Naive thymus-derived CD4-positive, alpha-beta T cell (primary cell): ENCODE data around the gene COG8. TPM values are rescaled to one million over a fixed set of nuclear protein-coding genes. Genes with fewer than 3 reads are reported as not detected.

ENCODE experiments used
- ATAC-seq: fragments of 150-1000 bp; cut with Tn5 transposase; 2 replicates; pipeline ENCODE4 v1.10.0; 2021; ENCODE audit warnings: mild to moderate bottlenecking, moderate library complexity
- CTCF ChIA-PET: fragments of 350-600 bp; sonication (Branson Sonifier 250); formaldehyde crosslinking; loops from one replicate; lab custom pipeline; 2021; ENCODE audit warnings: antibody characterized with exemption; lab: Charles Lee
- POLR2A ChIA-PET: fragments of 350-600 bp; sonication (Branson Sonifier 250); formaldehyde crosslinking; loops from one replicate; lab custom pipeline; 2021; ENCODE audit warnings: antibody characterized with exemption, inconsistent platforms; lab: Charles Lee
- DNase-seq, 9 donors: peaks; one replicate each; pipeline versions ENCODE4 v3.0.0 to v3.0.0-alpha.2; 2020 to 2022; ENCODE audit warnings: mixed read lengths in 1 of 9
- H3K27ac ChIP-seq: one replicate; pipeline ENCODE4 v1.7.0; 2013; ENCODE audit warnings: mild to moderate bottlenecking, low read depth, low read length, moderate library complexity
- H3K27me3 ChIP-seq, 2 donors: one replicate each; pipeline ENCODE4 v1.7.0; 2013; ENCODE audit warnings: low read length in 2 of 2, mild to moderate bottlenecking in 2 of 2, moderate library complexity in 2 of 2; ENCODE audit not compliant: control insufficient read depth in 2 of 2, insufficient read depth in 2 of 2
- H3K36me3 ChIP-seq, 3 experiments: 1 replicate in 2 of 3; 2 replicates in 1 of 3; pipeline ENCODE4 v1.7.0; 2013; ENCODE audit warnings: low read length in 3 of 3, mild to moderate bottlenecking in 3 of 3, moderate library complexity in 1 of 3; ENCODE audit not compliant: insufficient read depth in 3 of 3, control insufficient read depth in 2 of 3
- H3K4me1 ChIP-seq, 2 donors: one replicate each; pipeline ENCODE4 v1.7.0; 2013; ENCODE audit warnings: low read length in 2 of 2, mild to moderate bottlenecking in 2 of 2, moderate library complexity in 1 of 2; ENCODE audit not compliant: control insufficient read depth in 2 of 2, insufficient read depth in 2 of 2
- H3K4me3 ChIP-seq: 2 replicates; pipeline ENCODE4 v1.7.0; 2013; ENCODE audit warnings: mild to moderate bottlenecking, low read length
- H3K9me3 ChIP-seq, 3 experiments: 1 replicate in 2 of 3; 2 replicates in 1 of 3; pipeline ENCODE4 v1.7.0; 2013; ENCODE audit warnings: low read length in 3 of 3; ENCODE audit not compliant: control insufficient read depth in 2 of 3
- H3K27ac Mint-ChIP-seq, 9 donors: one replicate each; pipeline ENCODE4 v1.8.0; 2020 to 2022; ENCODE audit warnings: mixed read lengths in 9 of 9, mild to moderate bottlenecking in 8 of 9, moderate library complexity in 5 of 9, inconsistent platforms in 2 of 9
- H3K27me3 Mint-ChIP-seq, 5 donors: one replicate each; pipeline ENCODE4 v1.8.0; 2021 to 2022; ENCODE audit warnings: mixed read lengths in 5 of 5, mild to moderate bottlenecking in 1 of 5
- H3K36me3 Mint-ChIP-seq, 5 donors: one replicate each; pipeline ENCODE4 v1.8.0; 2020 to 2022; ENCODE audit warnings: mixed read lengths in 5 of 5, mild to moderate bottlenecking in 3 of 5, inconsistent platforms in 1 of 5
- H3K4me1 Mint-ChIP-seq, 7 donors: one replicate each; pipeline ENCODE4 v1.8.0; 2020 to 2022; ENCODE audit warnings: mixed read lengths in 7 of 7, mild to moderate bottlenecking in 3 of 7, inconsistent platforms in 1 of 7
- H3K4me3 Mint-ChIP-seq, 10 donors: one replicate each; pipeline ENCODE4 v1.8.0; 2020 to 2022; ENCODE audit warnings: mild to moderate bottlenecking in 10 of 10, mixed read lengths in 10 of 10, moderate library complexity in 6 of 10, inconsistent platforms in 2 of 10
- H3K9me3 Mint-ChIP-seq, 11 donors: one replicate each; pipeline ENCODE4 v1.8.0; 2020 to 2022; ENCODE audit warnings: mixed read lengths in 11 of 11, mild to moderate bottlenecking in 4 of 11, inconsistent platforms in 1 of 11, moderate library complexity in 1 of 11
- intact Hi-C, 2 donors: fragments of 100-400 bp; cut with micrococcal nuclease; formaldehyde crosslinking; loops; one replicate each; pipeline ENCODE4 v1.15.1; 2023
- polyA plus RNA-seq, 2 donors: library from polyadenylated mRNA; unstranded; fragments of 300-500 nt; fragmentation: Illumina TruSeq; gene quantifications; one replicate each; pipeline ENCODE4 v1.2.3, GENCODE V29; 2021
- total RNA-seq, 6 experiments: library from RNA in 5 of 6; stranded (reverse) in 5 of 6; gene quantifications; 1 replicate in 5 of 6; 2 replicates in 1 of 6; pipeline ENCODE4 v1.2.3 and lab custom pipeline; 2021 to 2026

Gene COG8
- total and polyA plus RNA-seq, 7 experiments from 2014 or later, result 29.5 to 73.7 (median 38.7) TPM

DNA sequence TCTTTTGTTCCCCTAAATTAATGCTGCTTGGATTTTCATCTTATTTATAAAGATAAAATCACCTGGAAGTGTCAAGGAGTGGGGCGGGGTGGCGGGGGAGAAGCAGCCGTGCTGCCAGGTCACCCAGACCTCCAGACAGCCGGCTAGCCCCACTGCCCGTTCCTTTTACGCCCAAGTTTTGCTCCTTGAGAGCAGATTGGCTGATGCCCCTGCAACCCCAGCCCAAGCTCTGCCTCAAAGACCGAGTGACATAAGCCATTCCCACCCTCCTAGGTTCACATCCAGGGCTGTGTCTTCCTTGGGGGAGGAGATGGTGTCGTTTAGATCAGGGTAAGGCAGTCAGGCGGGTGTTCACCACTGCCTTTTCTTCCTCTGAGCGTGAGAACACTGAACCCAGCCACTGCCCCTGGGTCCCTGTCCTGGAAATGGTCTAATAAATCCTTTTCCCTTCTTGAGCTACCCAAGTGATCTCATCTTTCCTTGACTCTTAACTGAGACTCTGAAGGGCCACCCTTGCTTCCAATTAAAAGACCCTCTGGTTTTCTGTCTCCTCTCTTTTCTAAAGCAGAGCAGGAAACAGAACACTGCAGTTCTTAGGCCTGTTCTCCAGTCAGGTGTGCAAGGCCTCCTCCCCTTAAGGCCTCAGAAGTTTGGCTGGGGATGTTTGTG is 14.6 kb downstream of the COG8 start:
- Histone ChIP-seq H3K4me3 (no peak overlapping the region), H3K36me3 (peaks cover 15 to 81% (median 18%) of the 10 kb centered on the region in 3 experiments), H3K9me3 (no peaks in the 10 kb centered on the region), H3K27me3 (no peaks in the 10 kb centered on the region), H3K4me1 (peaks cover 13 to 29% of the 10 kb centered on the region in 2 donors), H3K27ac (no peak overlapping the region)
- ATAC-seq (no peak), DNase-seq (no peak)
- Mint-ChIP-seq H3K9me3 (no peaks in the 10 kb centered on the region), H3K27ac (peak overlapping the region in 2 of 9 donors; percentile 43 to 76), H3K36me3 (peaks cover 6 to 26% (median 13%) of the 10 kb centered on the region in 5 donors), H3K4me3 (peak overlapping the region in 1 of 10 donors; percentile 8), H3K27me3 (no peaks in the 10 kb centered on the region), H3K4me1 (peaks cover 20 to 54% (median 50%) of the 10 kb centered on the region in 7 donors)
- POLR2A ChIA-PET, result interaction anchor here (1.0 to 2.4 kb wide), 2 partner anchors 10 to 14 kb away, joined by 5 to 13 read pairs; partner anchors contain the start of genes COG8 and NIP7
- intact Hi-C loops, result no loop called here
- CTCF ChIA-PET, result no interaction called here

DNA sequence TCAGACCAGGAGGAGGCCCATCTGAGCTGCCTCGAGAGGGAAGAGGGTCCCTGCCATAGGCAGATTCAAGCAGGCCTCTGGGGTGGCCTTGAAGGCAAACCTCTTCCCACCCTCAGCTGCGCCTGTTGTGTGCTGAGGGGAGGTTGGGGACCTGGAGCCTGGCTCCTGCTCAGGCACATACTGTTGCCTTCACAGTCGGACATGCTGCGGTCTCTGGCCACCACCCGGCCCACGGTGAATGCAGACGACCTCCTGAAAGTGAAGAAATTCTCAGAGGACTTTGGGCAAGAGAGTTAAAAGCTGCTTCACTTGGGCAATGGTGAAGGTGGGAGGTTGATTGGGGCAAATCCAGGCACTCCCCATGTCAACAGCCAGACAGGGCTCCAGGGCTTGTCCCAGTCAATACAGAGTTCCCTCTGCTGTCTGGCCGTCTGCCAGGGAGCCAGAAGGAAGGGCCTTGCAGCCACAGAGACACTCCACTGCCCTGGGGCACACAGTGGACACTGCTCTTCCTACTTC is 15.3 kb downstream of the COG8 start:
- Mint-ChIP-seq H3K27me3 (no peaks in the 10 kb centered on the region), H3K4me1 (peaks cover 20 to 51% (median 43%) of the 10 kb centered on the region in 7 donors), H3K9me3 (no peaks in the 10 kb centered on the region), H3K36me3 (peaks cover 6 to 31% (median 18%) of the 10 kb centered on the region in 5 donors), H3K27ac (peak overlapping the region in 1 of 9 donors; percentile 76), H3K4me3 (no peak overlapping the region)
- CTCF ChIA-PET, result no interaction called here
- Histone ChIP-seq H3K36me3 (peaks cover 21 to 87% (median 24%) of the 10 kb centered on the region in 3 experiments), H3K27ac (no peak overlapping the region), H3K4me3 (no peak overlapping the region), H3K9me3 (no peaks in the 10 kb centered on the region), H3K4me1 (peaks cover 8 to 22% of the 10 kb centered on the region in 2 donors), H3K27me3 (no peaks in the 10 kb centered on the region)
- DNase-seq (no peak), ATAC-seq (no peak)
- intact Hi-C loops, result no loop called here
- POLR2A ChIA-PET, result interaction anchor here (0.8 to 1.0 kb wide), 2 partner anchors 9 to 12 kb away, joined by 3 to 5 read pairs; no protein-coding TSS in a partner anchor

DNA sequence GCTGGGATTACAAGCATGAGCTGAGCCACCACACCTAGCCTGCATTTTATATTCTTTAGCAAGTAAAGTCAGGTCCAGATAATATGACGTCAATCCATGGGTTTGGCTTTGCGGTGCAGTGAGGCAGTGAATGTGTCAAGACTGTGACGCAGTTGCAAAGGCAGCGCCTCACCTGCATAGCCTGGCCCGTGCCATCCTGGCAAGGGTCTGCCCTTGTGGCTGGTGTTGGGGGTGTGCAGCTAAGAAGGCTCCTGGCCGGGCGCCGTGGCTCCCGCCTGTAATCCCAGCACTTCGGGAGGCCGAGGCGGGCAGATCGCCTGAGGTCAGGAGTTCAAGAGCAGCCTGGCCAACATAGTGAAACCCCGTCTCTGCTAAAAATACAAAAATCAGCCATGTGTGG is 15.9 kb downstream of the COG8 start:
- CTCF ChIA-PET, result no interaction called here
- DNase-seq, result no peak
- no peaks in the 10 kb centered on the region for H3K27me3 Mint-ChIP-seq
- peaks cover 6 to 31% (median 18%) of the 10 kb centered on the region in 5 donors for H3K36me3 Mint-ChIP-seq
- Histone ChIP-seq H3K9me3 (no peaks in the 10 kb centered on the region), H3K4me3 (no peak overlapping the region), H3K27me3 (no peaks in the 10 kb centered on the region), H3K4me1 (peaks cover 2 to 16% of the 10 kb centered on the region in 2 donors), H3K36me3 (peaks cover 21 to 90% (median 27%) of the 10 kb centered on the region in 3 experiments), H3K27ac (no peak overlapping the region)
- H3K27ac Mint-ChIP-seq, result no peak overlapping the region
- intact Hi-C loops, result loop anchor here in 1 of 2 donors (1.0 kb wide), 1 partner anchor 12 kb away; the partner anchor contains the start of gene VPS4A
- peaks cover 20 to 45% (median 37%) of the 10 kb centered on the region in 7 donors for H3K4me1 Mint-ChIP-seq
- ATAC-seq, result no peak
- no peak overlapping the region for H3K4me3 Mint-ChIP-seq
- POLR2A ChIA-PET, result interaction anchor here (0.8 kb wide), 1 partner anchor 13 kb away, joined by 3 read pairs; no protein-coding TSS in a partner anchor
- H3K9me3 Mint-ChIP-seq, result no peaks in the 10 kb centered on the region

DNA sequence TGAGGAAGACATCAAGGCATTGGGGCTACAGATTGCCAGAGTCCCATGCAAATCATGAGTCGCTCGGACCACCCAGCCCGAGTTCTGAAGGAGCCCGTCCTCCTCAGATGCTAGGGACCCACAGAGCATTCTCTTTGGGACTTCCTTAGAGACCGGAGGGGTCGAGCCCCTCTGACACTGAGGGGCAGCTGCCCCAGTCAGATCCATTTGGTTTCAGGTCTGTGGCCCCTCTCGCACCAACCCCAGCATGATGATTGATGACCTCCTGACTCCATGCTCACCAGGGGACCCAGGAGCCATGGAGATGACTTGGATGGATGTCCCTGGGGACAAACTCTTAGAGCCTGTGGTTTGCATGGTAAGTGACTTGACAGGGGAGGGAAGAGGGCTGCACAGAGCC is 17.0 kb downstream of the COG8 start:
- no peak for ATAC-seq
- peaks cover 19 to 38% (median 30%) of the 10 kb centered on the region in 7 donors for H3K4me1 Mint-ChIP-seq
- no peak overlapping the region for H3K4me3 Mint-ChIP-seq
- Histone ChIP-seq H3K4me3 (no peak overlapping the region), H3K4me1 (peaks cover 0 to 9% of the 10 kb centered on the region in 2 donors), H3K27me3 (no peaks in the 10 kb centered on the region), H3K27ac (no peak overlapping the region), H3K36me3 (peaks cover 21 to 91% (median 27%) of the 10 kb centered on the region in 3 experiments), H3K9me3 (no peaks in the 10 kb centered on the region)
- H3K9me3 Mint-ChIP-seq, result no peaks in the 10 kb centered on the region
- no peaks in the 10 kb centered on the region for H3K27me3 Mint-ChIP-seq
- CTCF ChIA-PET, result no interaction called here
- H3K36me3 Mint-ChIP-seq, result peaks cover 6 to 31% (median 18%) of the 10 kb centered on the region in 5 donors
- DNase-seq, result no peak
- POLR2A ChIA-PET, result no interaction called here
- peak overlapping the region in 3 of 9 donors; percentile 28 to 65 (median 47) for H3K27ac Mint-ChIP-seq
- intact Hi-C loops, result no loop called here

DNA sequence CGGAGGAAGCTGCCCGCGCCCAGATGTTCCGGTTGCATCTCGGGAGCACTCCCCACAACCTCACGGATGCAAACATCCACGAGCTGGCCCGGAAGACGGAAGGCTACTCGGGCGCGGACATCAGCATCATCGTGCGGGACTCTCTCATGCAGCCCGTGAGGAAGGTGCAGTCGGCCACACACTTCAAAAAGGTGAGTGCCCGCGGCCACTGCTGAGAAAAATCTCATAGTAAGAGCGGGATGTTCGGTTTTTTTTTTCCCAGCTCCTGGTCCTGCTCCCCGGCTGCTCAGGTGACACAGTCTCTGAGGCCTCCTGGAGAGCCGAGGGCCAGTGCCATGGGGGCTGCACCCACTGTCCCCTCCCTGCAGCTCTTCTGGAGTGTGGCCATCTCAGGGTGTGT is 18.3 kb downstream of the COG8 start:
- Histone ChIP-seq H3K36me3 (peaks cover 27 to 92% (median 33%) of the 10 kb centered on the region in 3 experiments), H3K9me3 (no peaks in the 10 kb centered on the region), H3K27ac (no peak overlapping the region), H3K27me3 (no peaks in the 10 kb centered on the region), H3K4me3 (no peak overlapping the region), H3K4me1 (no peaks in the 10 kb centered on the region)
- ATAC-seq (no peak), DNase-seq (no peak)
- intact Hi-C loops, result no loop called here
- Mint-ChIP-seq H3K9me3 (no peaks in the 10 kb centered on the region), H3K36me3 (peaks cover 6 to 37% (median 17%) of the 10 kb centered on the region in 5 donors), H3K4me3 (no peak overlapping the region), H3K27me3 (no peaks in the 10 kb centered on the region), H3K27ac (peak overlapping the region in 2 of 9 donors; percentile 43 to 56), H3K4me1 (peaks cover 8 to 27% (median 17%) of the 10 kb centered on the region in 7 donors)
- POLR2A ChIA-PET, result no interaction called here
- CTCF ChIA-PET, result no interaction called here

DNA sequence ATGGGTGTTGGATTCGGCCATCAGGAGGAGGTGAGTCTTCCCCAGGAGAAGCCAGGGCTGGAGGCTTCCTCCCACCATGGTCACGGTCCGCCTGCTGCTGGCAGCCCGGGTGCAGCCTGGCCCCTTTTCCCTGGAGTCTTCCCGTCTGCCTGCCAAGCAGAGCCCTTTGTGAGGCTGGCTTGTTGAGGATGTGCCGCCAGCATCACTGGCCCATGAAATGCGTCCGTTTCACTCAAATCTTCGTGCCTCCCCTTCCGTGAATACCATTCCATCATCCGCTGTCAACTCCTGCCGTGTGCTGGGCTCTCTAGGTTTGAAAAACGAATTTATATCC is 18.7 kb downstream of the COG8 start:
- ATAC-seq, result no peak
- POLR2A ChIA-PET, result no interaction called here
- intact Hi-C loops, result no loop called here
- H3K4me3 Mint-ChIP-seq, result no peak overlapping the region
- no peaks in the 10 kb centered on the region for H3K4me1 ChIP-seq
- no peaks in the 10 kb centered on the region for H3K27me3 Mint-ChIP-seq
- H3K27ac Mint-ChIP-seq, result peak overlapping the region in 2 of 9 donors; percentile 43 to 56
- peaks cover 6 to 39% (median 13%) of the 10 kb centered on the region in 5 donors for H3K36me3 Mint-ChIP-seq
- no peak for DNase-seq
- H3K4me3 ChIP-seq, result no peak overlapping the region
- no peaks in the 10 kb centered on the region for H3K27me3 ChIP-seq
- H3K9me3 Mint-ChIP-seq, result no peaks in the 10 kb centered on the region
- H3K27ac ChIP-seq, result no peak overlapping the region
- no peaks in the 10 kb centered on the region for H3K9me3 ChIP-seq
- CTCF ChIA-PET, result no interaction called here
- peaks cover 5 to 24% (median 13%) of the 10 kb centered on the region in 7 donors for H3K4me1 Mint-ChIP-seq
- H3K36me3 ChIP-seq, result peaks cover 27 to 94% (median 37%) of the 10 kb centered on the region in 3 experiments
